GM18907 (cell line): Measurements from ENCODE around the gene SMURF1.

ENCODE experiments used
- ATAC-seq: cut with Tn5 transposase; IDR thresholded peaks from one replicate; pipeline ENCODE4 v1.9.1; 2021; ENCODE audit warnings: mild to moderate bottlenecking, moderate library complexity; ENCODE audit not compliant: unreplicated experiment

The SMURF1 gene

DNA sequence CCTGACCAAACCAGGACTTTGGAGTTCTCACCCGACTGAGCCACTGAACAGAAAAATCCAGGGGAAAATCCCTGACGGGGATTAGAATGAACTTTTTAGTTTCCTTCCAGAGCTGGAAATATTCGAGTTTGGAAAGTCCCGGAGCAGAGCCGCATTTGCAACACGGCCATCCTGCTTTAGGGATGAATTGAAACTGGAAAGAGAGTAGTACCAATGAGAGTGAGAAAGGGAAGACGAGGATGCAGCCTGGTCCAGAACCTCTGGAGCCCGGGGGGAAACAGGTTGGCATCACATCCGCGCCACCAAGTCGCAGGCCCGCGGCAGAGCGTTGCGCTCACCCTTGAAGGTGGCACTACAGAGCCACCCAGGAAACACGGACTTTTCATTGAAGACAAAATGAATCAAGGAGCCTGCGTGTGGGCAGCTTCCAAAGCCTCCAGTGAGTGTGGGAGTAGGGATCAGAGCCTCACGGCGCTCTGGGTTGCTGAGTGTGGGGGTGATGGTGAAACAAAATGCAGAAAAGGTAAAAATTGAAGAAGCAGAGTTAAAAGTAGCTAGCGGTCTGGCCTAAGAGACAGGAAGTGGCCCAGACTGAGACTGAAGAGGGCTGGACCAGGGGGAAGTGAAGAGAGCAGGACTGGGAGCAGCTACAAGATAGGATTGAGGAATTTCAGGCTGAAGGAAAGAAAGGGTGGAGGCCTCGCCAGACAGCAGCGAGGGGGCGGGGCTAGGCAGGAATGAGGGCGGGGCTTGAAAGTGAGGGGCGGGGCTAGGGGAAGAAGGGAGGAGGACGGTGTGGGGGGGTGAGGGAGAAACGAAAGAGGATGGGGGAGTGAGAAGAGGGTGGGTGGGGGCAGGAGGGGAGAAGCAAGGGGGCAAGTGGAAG, 1.8 kb downstream of the SMURF1 start:
- ATAC-seq, result no peak

DNA sequence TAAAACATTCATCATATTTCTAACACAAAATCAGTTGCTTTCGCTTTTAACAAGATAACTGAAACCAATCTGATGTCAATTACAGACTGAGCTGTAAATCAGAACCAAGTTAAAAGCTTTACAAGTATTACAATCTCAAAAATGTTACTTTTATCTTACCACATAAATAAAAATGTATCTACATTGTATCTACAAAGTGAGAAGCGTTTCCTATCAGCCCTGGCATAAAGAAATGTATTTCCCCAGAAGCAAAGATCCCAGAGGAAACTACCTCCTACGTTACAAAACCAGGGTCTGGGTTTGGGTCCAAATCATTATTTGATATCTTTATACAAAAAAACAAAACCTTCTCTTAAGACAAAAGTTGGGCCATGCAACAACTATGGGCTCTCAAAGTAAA, 2.6 kb downstream of the SMURF1 start:
- ATAC-seq, result no peak

- ATAC-seq, result no peak
Measured at GRCh38 chr7:99140813-99141212, 3.1 kb downstream of the SMURF1 start.

- ATAC-seq, result no peak
Measured at GRCh38 chr7:99139036-99139435, 4.9 kb downstream of the SMURF1 start.

GRCh38 chr7:99137411-99138180, 6.3 kb downstream of the SMURF1 start:
- no peak for ATAC-seq

GRCh38 chr7:99135938-99136337, 8.0 kb downstream of the SMURF1 start:
- ATAC-seq, result no peak

DNA sequence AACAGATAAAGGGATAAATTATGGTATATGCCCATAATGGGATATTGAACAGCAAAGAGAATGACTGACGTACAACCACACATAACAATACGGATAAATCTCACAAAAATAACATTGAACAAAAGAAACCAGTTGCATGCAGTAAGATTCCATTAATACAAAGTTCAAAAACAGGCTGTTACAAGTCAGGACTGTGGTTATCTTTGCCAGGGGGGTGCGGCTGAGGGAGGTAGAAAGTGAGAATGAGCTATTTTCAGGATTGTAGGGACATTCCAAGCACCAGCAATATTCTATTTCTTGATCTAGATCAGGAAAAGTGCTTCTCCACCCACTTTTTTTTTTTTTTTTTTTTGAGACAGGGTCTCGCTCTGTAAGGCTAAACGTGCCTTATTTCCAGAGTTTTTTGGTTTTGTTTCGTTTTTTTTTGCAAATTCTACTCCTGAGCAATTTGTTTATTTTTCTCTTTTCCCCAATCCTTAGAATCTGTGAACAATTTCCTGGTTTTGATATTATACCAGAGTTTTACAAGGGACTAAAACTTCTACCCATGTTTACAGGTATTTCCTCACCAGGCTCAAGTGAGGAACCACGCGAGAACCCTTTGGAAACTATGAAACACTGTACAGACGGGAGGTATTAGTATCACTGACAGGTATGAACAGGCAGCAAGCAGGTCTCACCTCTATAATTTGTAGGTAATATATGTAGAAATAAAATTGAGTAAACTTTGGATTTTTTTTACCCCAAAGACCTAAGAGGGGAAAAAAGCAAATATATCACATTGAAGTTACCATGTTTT, 9.9 kb downstream of the SMURF1 start:
- no peak for ATAC-seq

- ATAC-seq, result no peak
Measured at GRCh38 chr7:99132595-99133321, 11.2 kb downstream of the SMURF1 start.

DNA sequence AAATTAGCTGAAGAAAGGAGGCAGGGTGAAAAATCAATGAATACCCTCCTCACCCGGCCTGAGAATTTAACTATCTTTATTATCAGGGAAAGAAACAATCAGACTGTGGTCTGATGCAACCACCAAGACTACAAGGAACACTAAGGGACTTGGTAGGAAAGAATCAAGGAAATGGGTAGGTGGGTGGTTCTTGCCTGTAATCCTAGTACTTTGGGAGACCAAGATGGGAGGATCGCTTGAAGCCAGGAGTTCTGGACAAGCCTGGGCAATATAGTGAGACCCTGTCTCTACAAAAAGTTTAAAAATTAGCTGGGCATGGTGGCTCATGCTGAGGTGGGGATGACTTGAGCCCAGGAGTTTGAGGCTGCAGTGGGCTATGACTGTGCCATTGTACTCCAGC, 12.6 kb downstream of the SMURF1 start:
- no peak for ATAC-seq

- ATAC-seq, result no peak
Measured at GRCh38 chr7:99129536-99129935, 14.4 kb downstream of the SMURF1 start.

DNA sequence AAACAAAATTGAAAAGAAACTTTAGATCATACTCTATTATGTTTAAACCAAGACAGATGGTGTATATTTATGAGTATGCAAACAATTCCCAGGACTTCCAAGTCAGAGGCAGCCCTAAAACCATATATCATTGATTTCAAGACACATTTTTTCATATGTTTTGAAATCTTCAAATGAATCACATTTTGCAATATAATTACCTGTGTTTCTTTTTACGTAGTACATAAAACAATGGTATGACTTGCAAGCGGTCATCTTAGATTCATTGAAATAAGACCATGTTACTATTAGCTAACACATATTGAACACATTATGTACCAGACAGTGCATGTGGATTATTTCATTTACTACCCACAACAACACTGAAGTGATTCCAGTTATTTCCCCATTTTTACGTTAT, 14.9 kb downstream of the SMURF1 start:
- no peak for ATAC-seq

DNA sequence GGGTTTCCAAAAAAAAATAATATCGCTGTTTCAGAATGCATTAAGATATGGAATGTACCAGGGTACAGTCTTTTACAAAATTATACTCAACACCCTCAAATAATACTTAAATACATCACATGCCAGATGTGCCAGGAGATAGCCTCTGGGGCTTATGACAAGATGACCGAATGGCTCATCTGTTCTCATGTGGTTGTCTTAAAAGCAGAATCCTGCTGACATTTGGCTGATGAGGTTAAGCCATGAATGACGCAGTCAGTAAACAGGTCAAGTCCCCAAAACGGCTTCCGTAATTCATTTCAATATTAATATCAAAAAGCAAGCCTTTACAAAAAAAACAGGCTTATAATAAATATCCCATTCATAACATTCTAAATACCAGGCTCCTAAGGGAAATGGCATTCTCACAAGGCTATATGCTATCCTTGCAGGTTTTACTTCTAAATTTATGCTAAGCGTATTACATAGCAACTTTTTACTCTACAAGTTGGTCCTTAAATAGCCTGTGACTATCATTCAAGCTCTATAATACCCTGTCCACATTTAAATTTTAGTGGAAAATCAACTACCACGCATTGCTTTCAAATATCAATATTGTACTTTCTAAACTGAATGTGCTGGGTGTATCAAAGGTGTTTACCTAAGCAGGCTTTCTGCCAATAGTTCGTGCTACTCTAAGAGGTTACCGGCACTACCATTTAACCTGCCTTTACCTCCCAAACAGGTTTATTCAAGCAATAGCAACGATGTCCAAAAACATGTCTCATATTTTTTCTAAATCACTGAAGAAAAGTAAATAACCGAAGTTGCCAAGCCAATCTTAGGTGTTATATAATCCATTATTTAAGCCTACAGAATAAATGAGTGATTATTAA, 15.6 kb downstream of the SMURF1 start:
- ATAC-seq, result no peak

GRCh38 chr7:99127636-99128035, 16.3 kb downstream of the SMURF1 start:
- no peak for ATAC-seq

- ATAC-seq, result no peak
Measured at GRCh38 chr7:99126921-99127553, 16.9 kb downstream of the SMURF1 start.

DNA sequence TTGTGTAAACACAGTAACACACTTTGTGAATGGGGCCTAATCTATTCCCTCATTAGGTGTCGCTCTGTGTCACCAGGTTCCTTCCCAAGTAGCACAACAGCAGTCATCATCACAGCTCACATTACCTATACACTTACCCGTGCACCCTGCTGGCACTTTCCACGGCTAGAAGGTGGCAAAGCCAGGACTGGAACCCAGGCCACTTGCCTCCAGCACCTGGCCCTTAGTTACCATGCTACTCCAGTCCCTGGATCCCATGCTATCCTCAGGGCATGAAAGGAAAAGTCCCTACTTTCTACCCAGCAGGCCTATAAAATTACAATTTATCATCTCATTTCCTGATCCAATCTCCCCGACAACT, 18.4 kb downstream of the SMURF1 start:
- ATAC-seq, result no peak

DNA sequence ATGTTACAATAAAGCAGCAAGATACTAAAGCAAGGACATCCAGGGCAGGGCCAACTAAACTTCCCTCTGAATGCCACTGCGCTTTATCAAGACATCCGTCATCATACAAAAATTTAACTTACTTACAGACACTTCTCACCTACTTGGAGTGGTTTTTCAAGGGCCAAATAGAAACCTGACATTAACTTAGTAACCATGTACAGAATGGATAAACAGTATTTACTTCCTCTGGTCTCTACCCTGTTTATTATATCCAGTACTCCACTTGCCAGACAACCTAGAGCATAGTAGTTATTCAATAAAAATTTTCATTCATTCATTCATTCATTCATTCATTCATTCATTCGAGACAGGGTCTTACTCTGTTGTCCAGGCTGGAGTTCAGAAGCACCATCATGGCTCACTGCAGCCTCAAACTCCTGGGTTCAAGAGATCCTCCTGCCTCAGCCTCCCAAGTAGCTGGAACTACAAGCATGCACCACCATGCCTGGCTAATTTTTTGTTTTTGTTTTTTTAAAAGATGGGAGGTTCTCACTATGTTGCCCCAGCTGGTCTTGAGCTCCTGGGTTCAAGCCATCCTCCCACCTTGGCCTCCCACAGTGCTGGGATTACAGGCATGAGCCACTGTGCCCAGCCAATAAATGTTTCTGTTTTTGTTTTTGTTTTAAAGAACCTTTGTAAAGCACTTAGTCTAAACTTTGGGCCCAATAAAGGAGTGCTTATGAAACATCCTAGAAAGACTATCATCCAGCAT, 19.0 kb downstream of the SMURF1 start:
- ATAC-seq, result no peak

- ATAC-seq, result no peak
Measured at GRCh38 chr7:99124236-99124635, 19.7 kb downstream of the SMURF1 start.

DNA sequence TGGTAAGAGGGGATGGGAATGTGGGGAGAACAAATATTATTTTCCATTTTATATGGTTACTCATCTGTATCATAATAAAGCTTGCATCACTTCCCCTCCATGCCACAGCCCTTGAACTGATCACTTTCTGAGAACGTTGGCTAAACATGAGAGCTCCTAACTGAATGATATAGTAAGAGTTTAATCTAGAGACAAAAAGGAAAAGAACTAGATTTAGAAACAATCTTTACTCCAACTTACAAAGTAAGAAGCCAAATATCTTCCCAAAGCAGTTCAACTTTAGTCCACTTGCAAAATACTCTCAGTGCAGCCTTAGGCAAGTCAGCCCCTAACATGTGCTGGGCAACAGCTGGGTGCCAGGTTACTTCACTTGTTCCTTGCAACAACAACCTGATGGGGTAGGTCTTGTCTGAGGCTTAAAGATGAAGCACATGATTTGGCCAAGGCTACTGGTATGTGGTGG, 20.3 kb downstream of the SMURF1 start:
- no peak for ATAC-seq

DNA sequence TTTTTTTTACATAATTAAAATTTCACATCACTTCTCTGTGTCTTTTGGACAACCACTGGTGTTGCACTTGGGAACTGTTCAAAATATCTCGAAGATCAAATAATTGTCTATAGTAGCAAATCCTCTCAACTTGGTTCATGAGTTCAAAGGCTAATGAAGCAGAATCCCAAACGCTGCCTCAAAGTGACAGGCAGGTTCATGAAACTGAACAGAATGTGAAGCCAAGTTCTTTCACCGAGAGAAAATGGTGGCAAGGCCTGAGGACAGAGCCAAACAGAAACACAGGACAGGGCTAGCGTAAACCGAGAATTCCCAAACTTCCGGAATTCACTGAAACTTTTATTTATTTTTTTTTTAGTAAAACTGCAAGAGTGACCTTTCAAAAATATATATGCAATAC, 21.1 kb downstream of the SMURF1 start:
- no peak for ATAC-seq
